Gastrocnemius medialis (tissue), 4 donors: ENCODE data around the gene FEV. TPM values are rescaled to one million over a fixed set of nuclear protein-coding genes. Genes with fewer than 3 reads are reported as not detected.

Source experiments
- ATAC-seq, 2 donors: fragments of 150-250 bp; one replicate each; pipeline ENCODE4 v1.9.1; 2016
- DNase-seq, 2 donors: peaks; one replicate each; pipeline ENCODE4 v3.0.0-alpha.2; 2019
- H3K27ac ChIP-seq, 4 donors: fragments of 200-600 bp; sonication (generic); 1 replicate in 1 of 4; 2 replicates in 3 of 4; pipeline ENCODE4 v1.5.1; 2016 to 2018; ENCODE audit warnings: mild to moderate bottlenecking in 2 of 4, moderate library complexity in 1 of 4
- H3K27me3 ChIP-seq, 3 donors: fragments of 200-600 bp; sonication (generic) in 2 of 3; 1 replicate in 1 of 3; 2 replicates in 2 of 3; pipeline versions ENCODE4 v1.5.1 to v1.6.0; 2016 to 2019; ENCODE audit warnings: mild to moderate bottlenecking in 1 of 3, moderate library complexity in 1 of 3
- H3K36me3 ChIP-seq, 2 donors: fragments of 200-600 bp; sonication (generic) in 1 of 2; one replicate each; pipeline ENCODE4 v1.5.1; 2017 to 2018
- H3K4me1 ChIP-seq, 2 donors: fragments of 200-600 bp; sonication (generic) in 1 of 2; one replicate each; pipeline ENCODE4 v1.5.1; 2016 to 2017; ENCODE audit warnings: mild to moderate bottlenecking in 2 of 2
- H3K4me3 ChIP-seq, 4 donors: fragments of 200-600 bp; sonication (generic) in 3 of 4; 1 replicate in 1 of 4; 2 replicates in 3 of 4; pipeline ENCODE4 v1.5.1; 2016 to 2019; ENCODE audit warnings: mild to moderate bottlenecking in 2 of 4
- H3K9me3 ChIP-seq, 3 donors: fragments of 200-600 bp; sonication (generic) in 2 of 3; 1 replicate in 1 of 3; 2 replicates in 2 of 3; pipeline ENCODE4 v1.5.1; 2016 to 2019
- CTCF ChIP-seq, 5 experiments: fragments of 450-650 bp in 3 of 5; fragments of 200-600 bp in 2 of 5; sonication (generic) in 2 of 5; IDR thresholded peaks in 4 of 5; conservative IDR thresholded peaks in 1 of 5; 1 replicate in 4 of 5; 2 replicates in 1 of 5; pipeline ENCODE4 v1.5.1; 2016 to 2019; ENCODE audit warnings: antibody characterized with exemption in 5 of 5, mild to moderate bottlenecking in 3 of 5, moderate library complexity in 3 of 5
- POLR2A ChIP-seq, 2 donors: fragments of 450-650 bp; IDR thresholded peaks; one replicate each; pipeline ENCODE4 v1.6.1; 2017; ENCODE audit warnings: antibody characterized with exemption in 2 of 2, mild to moderate bottlenecking in 2 of 2, moderate library complexity in 2 of 2
- in situ Hi-C, 4 donors: fragments of 200-750 bp; cut with MboI; loops; one replicate each; pipeline versions ENCODE4 v1.15.0 to v1.8.0; 2017; ENCODE audit warnings: low sequenced_read_pairs in 4 of 4
- intact Hi-C: fragments of 100-400 bp; cut with DNase I; formaldehyde crosslinking; loops from one replicate; pipeline ENCODE4 v1.15.1; 2023; ENCODE audit warnings: low total_unique reads
- total RNA-seq, 4 donors: library from RNA; depleted of rRNA; stranded (reverse); fragments of >200 nt; gene quantifications; one replicate each; pipeline versions ENCODE4 v1.1.0 to v1.2.3, GENCODE V29; 2016

The FEV gene
- total RNA-seq, 4 donors from 2014 or later = not detected

DNA sequence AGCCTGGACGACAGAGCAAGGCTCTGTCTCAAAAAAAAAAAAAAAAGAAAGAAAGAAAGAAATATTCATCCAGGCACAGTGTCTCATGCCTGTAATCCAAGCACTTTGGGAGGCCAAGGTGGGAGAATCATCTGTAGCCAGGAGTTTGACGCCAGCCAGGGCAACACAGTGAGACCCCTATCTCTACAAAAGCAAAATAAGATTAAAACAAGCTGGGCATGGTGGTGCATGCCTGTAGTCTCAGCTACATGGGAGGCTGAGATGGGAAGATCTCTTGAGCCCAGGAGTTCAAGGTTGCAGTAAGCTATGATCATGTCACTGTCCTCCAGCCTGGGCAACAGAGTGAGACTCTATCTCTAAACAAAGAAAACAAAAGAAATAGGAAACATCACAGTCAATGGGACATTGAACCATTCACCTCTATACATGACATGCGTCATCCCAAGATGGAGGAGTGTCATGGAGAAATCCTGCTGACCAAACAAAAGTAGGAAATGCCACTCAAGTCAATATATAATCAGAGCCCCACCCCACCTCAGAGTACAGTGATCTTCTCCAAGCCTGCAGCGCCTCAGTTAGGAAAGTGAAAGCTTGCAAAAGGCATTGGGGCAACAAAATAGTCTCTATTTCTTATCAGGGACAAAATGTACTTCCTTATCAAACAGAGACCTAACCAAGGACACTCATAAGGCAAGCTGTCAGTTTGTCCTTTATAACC lies 9.8 kb downstream of the FEV start:
- ATAC-seq = no peak
- Histone ChIP-seq H3K4me3 (no peak overlapping the region), H3K9me3 (no peaks in the 10 kb centered on the region), H3K27me3 (peaks cover 32 to 67% (median 40%) of the 10 kb centered on the region in 3 donors), H3K36me3 (no peaks in the 10 kb centered on the region), H3K27ac (no peak overlapping the region), H3K4me1 (peaks cover 0 to 2% of the 10 kb centered on the region in 2 donors)
- no peak for DNase-seq
- in situ Hi-C loops (no loop called here), intact Hi-C loops (no loop called here)
- TF ChIP-seq POLR2A (IDR thresholded peaks at IDR 0.05) (no peak), CTCF (IDR thresholded peaks at IDR 0.05 in 4 of 5, conservative IDR thresholded peaks at IDR 0.05 in 1 of 5) (no peak)

DNA sequence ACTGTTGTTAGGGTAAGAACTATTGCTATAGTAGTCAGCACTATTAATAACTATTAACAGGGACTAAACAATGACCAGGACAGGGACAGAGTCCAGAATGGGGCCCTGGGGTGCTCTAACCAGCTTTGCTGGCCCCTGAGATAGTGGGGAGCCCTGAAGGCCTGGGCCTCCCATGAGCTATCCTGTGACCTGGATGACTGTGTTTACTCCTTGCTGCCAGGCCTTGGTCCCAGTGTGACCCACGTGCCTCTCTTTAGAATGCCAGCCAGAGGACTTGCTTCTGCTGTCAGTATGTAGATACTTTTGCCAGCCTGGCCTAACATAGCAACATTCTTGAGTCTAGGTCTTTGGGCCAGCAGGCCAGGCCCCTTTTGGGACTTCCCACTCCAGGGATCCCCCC lies 14.1 kb downstream of the FEV start:
- Histone ChIP-seq H3K27ac (no peak overlapping the region), H3K36me3 (no peaks in the 10 kb centered on the region), H3K4me3 (no peak overlapping the region), H3K4me1 (no peaks in the 10 kb centered on the region), H3K9me3 (no peaks in the 10 kb centered on the region), H3K27me3 (peaks cover 19 to 46% (median 38%) of the 10 kb centered on the region in 3 donors)
- DNase-seq (no peak), ATAC-seq (no peak)
- in situ Hi-C loops = no loop called here
- intact Hi-C loops = no loop called here
- TF ChIP-seq CTCF (IDR thresholded peaks at IDR 0.05 in 4 of 5, conservative IDR thresholded peaks at IDR 0.05 in 1 of 5) = no peak
- TF ChIP-seq POLR2A (IDR thresholded peaks at IDR 0.05) = no peak

DNA sequence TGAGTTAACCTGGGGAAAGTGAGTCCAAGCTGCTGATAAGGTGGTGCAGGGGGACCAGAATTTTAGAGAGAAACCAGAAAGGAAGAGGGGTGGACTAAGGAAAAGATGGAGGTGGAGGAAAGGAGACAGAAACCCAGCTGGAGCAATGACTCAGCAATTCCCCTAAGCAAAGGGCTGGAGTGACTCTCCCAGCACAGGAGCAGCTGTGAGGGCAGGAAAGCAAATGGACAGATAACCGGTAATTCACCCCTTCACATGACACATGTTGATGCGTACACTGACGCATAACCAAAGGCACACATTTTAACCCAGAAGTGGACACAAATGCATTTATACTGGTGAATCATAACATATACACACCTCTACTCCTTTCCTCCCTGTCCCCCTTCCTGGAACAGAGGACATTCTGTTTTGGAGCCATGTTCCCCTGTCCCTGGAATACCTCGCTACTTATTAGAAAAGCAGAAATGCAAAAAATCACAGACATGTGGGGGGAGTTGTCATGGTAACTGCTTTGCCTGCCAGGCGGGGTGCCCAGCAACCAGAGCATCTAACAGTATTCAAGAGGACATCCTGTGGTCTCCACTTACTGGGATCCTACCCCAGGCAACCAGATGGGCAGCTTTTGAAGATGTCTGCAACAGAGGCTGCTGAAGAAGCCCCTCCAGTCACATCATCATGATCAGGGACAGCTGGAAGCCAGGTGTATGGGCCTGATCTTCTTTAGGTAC lies 20.8 kb downstream of the FEV start:
- TF ChIP-seq POLR2A (IDR thresholded peaks at IDR 0.05) (no peak), CTCF (IDR thresholded peaks at IDR 0.05 in 4 of 5, conservative IDR thresholded peaks at IDR 0.05 in 1 of 5) (no peak)
- H3K36me3 ChIP-seq = no peaks in the 10 kb centered on the region
- no peak overlapping the region for H3K27ac ChIP-seq
- no peaks in the 10 kb centered on the region for H3K9me3 ChIP-seq
- no peak for ATAC-seq
- intact Hi-C loops = no loop called here
- peaks cover 65 to 69% (median 67%) of the 10 kb centered on the region in 3 donors for H3K27me3 ChIP-seq
- in situ Hi-C loops = no loop called here
- no peak overlapping the region for H3K4me3 ChIP-seq
- peaks cover 0 to 3% of the 10 kb centered on the region in 2 donors for H3K4me1 ChIP-seq
- no peak for DNase-seq

- intact Hi-C loops (no loop called here), in situ Hi-C loops (no loop called here)
- no peak for DNase-seq
- no peaks in the 10 kb centered on the region for H3K36me3 ChIP-seq
- no peak overlapping the region for H3K4me3 ChIP-seq
- no peak overlapping the region for H3K27ac ChIP-seq
- peaks cover 69 to 75% (median 71%) of the 10 kb centered on the region in 3 donors for H3K27me3 ChIP-seq
- H3K4me1 ChIP-seq = peaks cover 0 to 3% of the 10 kb centered on the region in 2 donors
- ATAC-seq = no peak
- TF ChIP-seq POLR2A (IDR thresholded peaks at IDR 0.05) = no peak
- no peak for TF ChIP-seq CTCF (IDR thresholded peaks at IDR 0.05 in 4 of 5, conservative IDR thresholded peaks at IDR 0.05 in 1 of 5)
- H3K9me3 ChIP-seq = no peaks in the 10 kb centered on the region
Measured at GRCh38 chr2:218963601-218964000, 21.4 kb downstream of the FEV start.
